IPS-18a (cell line): ENCODE data around the gene GOLGA1.
A peak's percentile ranks its signal among the peaks of the same experiment; 100 is the strongest.
"Not testable (repeated sequence)": the region's sequence is repeated elsewhere in the genome, so short reads cannot be mapped to it uniquely, and the experiment has no call there.

Source experiments
- H3K27ac ChIP-seq: one replicate; pipeline ENCODE4 v1.5.1; 2013; ENCODE audit warnings: low read length
- H3K27me3 ChIP-seq: one replicate; pipeline ENCODE4 v1.6.1; 2013; ENCODE audit warnings: mild to moderate bottlenecking, low read length; ENCODE audit not compliant: control insufficient read depth, insufficient read depth
- H3K36me3 ChIP-seq: one replicate; pipeline ENCODE4 v1.6.1; 2013; ENCODE audit warnings: low read depth, low read length; ENCODE audit not compliant: control insufficient read depth
- H3K4me1 ChIP-seq: one replicate; pipeline ENCODE4 v1.6.1; 2013; ENCODE audit warnings: low read depth, low read length; ENCODE audit not compliant: control insufficient read depth
- H3K4me3 ChIP-seq: one replicate; pipeline ENCODE4 v1.5.1; 2013; ENCODE audit warnings: low read length
- H3K9ac ChIP-seq: one replicate; pipeline ENCODE4 v1.6.1; 2013; ENCODE audit warnings: mild to moderate bottlenecking, low read length, moderate library complexity
- H3K9me3 ChIP-seq: one replicate; pipeline ENCODE4 v1.6.1; 2013; ENCODE audit warnings: low read depth, low read length; ENCODE audit not compliant: control insufficient read depth

GOLGA1 gene, protein sequence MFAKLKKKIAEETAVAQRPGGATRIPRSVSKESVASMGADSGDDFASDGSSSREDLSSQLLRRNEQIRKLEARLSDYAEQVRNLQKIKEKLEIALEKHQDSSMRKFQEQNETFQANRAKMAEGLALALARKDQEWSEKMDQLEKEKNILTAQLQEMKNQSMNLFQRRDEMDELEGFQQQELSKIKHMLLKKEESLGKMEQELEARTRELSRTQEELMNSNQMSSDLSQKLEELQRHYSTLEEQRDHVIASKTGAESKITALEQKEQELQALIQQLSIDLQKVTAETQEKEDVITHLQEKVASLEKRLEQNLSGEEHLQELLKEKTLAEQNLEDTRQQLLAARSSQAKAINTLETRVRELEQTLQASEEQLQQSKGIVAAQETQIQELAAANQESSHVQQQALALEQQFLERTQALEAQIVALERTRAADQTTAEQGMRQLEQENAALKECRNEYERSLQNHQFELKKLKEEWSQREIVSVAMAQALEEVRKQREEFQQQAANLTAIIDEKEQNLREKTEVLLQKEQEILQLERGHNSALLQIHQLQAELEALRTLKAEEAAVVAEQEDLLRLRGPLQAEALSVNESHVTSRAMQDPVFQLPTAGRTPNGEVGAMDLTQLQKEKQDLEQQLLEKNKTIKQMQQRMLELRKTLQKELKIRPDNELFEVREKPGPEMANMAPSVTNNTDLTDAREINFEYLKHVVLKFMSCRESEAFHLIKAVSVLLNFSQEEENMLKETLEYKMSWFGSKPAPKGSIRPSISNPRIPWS

DNA sequence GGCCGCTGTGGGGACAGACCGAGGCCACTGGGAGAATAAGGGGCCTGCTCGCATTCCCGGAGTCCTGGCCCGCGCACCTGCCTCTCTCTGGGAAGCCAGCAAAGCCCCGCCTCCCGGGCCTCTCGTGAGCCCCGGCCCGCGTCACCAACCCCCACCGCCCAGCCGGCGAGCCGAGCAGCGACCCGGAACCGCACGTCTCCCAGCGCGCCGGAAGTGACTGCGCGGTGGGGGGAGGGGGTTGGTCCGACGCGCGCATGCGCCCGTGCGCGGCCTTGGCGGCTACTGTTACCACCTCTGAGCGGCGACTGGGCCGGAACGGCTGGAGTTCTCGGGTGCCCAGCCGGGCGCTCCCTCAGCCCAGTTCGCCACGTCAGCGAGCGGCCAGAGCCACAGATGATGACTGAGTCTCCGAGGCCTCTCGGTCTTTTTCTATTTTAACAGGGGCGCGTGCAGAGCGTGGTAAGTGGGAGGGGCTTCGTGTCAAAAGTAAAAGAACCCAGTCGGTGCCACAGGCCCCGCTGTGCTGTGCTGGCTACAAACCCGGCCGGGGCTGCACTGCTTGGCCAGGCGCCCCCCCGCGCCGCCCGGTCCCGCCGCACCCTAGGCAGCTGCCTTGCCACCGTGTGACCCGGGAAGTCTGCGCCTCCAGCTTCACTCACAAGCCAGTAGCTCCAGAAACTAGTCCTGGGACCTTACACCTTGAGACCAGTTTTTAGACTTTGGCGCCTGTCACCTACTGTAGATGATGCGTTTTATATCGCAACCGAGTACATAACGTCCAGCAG lies at the start of gene GOLGA1:
Gene GOLGA1 (minus strand): TSS at position 190 of the 785 bp plus-strand sequence. CDS start 2,372 bp downstream, outside the sequence.
- H3K4me3 ChIP-seq = peak within 1 kb of the TSS; percentile 91
- no peaks in the 10 kb centered on the region for H3K9me3 ChIP-seq
- H3K9ac ChIP-seq = peak within 1 kb of the TSS; percentile 76
- peaks cover 4% of the 10 kb centered on the region for H3K4me1 ChIP-seq
- H3K36me3 ChIP-seq = no peaks in the 10 kb centered on the region
- no peaks in the 10 kb centered on the region for H3K27me3 ChIP-seq
- H3K27ac ChIP-seq = peak within 1 kb of the TSS; percentile 43

DNA sequence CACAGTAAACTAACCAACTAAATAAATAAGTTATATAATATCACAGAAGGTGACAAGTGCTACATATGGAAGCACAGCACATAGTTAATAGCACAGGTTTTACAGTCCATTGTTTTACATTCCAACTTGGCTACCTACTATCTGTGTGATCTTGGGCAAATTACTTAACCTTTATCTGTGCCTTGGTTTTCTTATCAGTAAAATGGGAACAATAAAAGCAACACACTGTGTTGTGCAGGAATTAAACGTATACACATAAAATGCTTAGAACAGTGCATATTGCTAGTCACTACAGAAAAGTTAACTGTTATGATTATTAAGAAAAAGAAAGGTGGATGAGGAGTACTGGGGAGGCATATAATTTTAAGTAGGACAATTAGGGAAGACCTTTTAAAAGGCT lies 42.8 kb upstream of the GOLGA1 start:
- H3K9ac ChIP-seq = no peak overlapping the region
- H3K9me3 ChIP-seq = no peaks in the 10 kb centered on the region
- H3K27me3 ChIP-seq = no peaks in the 10 kb centered on the region
- H3K36me3 ChIP-seq = peaks cover 3% of the 10 kb centered on the region
- no peak overlapping the region for H3K4me3 ChIP-seq
- no peak overlapping the region for H3K27ac ChIP-seq
- no peaks in the 10 kb centered on the region for H3K4me1 ChIP-seq

DNA sequence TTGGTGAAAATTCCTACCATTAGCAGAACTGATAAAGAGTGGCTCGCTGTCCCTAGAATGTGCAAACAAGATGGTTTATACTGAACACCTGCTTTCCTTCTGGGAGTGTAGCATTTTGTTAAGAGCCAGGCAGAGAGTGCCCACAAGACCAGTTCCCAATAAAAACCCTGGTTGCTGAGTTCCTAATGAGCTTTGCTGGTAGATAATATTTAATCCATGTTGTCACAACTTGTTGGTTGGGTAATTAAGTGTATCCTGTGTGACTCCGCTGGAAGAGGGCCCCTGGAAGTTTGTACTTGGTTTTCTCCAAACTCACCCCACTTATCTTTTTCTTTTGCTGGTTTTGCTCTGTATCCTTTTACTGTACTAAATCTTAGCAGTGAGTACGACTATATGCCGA lies 39.5 kb upstream of the GOLGA1 start:
- H3K27me3 ChIP-seq = no peaks in the 10 kb centered on the region
- no peaks in the 10 kb centered on the region for H3K9me3 ChIP-seq
- H3K9ac ChIP-seq = no peak overlapping the region
- peaks cover 3% of the 10 kb centered on the region for H3K36me3 ChIP-seq
- H3K27ac ChIP-seq = no peak overlapping the region
- peaks cover 2% of the 10 kb centered on the region for H3K4me1 ChIP-seq
- no peak overlapping the region for H3K4me3 ChIP-seq

DNA sequence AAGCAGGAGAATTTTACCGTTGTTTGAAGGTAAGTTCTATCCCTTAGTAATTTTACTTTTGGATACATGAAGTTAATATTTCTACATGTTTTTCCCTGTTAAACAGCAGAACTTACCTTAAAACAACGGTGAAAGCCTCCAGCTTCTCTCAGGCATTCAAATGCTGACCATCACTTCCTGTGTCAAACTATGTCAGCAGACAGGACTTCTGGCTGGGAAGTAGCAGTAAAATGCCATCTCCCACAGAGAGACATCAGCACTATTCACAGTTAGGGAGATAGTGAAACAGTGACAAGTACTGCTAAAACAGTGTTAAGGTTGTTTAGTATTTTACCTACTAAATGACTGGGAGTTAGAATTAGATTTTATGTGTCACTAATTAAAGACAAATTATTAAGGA lies 34.2 kb upstream of the GOLGA1 start:
- Histone ChIP-seq H3K27ac (peak overlapping the region; percentile 52), H3K9me3 (no peaks in the 10 kb centered on the region), H3K4me1 (peaks cover 10% of the 10 kb centered on the region), H3K27me3 (no peaks in the 10 kb centered on the region), H3K4me3 (no peak overlapping the region), H3K36me3 (peaks cover 15% of the 10 kb centered on the region), H3K9ac (no peak overlapping the region)

DNA sequence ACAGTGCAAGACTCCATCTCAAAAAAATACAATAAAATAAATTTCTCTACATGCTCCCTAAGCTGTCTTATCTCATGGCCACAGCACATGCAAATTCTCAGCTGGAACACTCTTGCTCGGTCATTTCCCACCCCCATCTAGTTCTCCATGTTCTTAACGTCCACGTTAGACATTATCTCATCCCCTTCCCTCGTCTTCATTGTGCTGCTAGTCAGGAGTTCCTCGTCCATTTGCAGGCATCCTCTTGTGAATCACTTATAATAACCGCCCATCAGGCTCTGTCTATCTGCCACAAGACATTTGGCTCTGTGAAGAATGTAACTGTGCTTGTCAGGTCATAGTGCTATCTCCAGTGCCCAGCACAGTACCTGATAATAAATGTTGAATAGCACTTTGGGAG lies 32.9 kb upstream of the GOLGA1 start:
- Histone ChIP-seq H3K27me3 (no peaks in the 10 kb centered on the region), H3K4me3 (no peak overlapping the region), H3K4me1 (peaks cover 10% of the 10 kb centered on the region), H3K9ac (no peak overlapping the region), H3K36me3 (peaks cover 17% of the 10 kb centered on the region), H3K27ac (no peak overlapping the region), H3K9me3 (no peaks in the 10 kb centered on the region)

DNA sequence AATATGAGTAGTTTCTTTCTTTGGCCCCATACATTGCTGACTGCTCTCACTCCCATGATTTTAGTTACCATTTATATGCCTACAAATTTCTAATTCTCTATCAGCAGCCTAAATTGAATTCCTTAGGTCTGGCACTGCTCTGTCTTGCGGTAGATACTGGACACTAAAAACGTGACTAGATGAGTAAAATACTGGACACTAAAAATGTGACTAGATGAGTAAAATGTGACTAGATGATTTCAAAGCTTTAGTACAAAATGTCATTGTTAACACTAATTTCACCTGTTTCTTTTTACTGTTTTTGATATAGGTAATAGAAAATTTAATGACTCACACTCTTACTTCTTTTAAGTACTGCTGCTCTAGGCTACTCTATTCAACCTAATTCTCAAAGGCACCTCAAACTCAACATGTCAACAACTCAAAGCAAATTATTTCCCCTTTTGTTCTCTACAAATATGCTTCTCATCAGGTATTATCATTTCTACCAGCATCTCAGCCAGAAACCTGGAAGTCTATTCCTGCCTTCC lies 31.4 kb upstream of the GOLGA1 start:
- Histone ChIP-seq H3K4me3 (no peak overlapping the region), H3K36me3 (peaks cover 21% of the 10 kb centered on the region), H3K9me3 (no peaks in the 10 kb centered on the region), H3K4me1 (peaks cover 10% of the 10 kb centered on the region), H3K27ac (no peak overlapping the region), H3K27me3 (no peaks in the 10 kb centered on the region), H3K9ac (no peak overlapping the region)

DNA sequence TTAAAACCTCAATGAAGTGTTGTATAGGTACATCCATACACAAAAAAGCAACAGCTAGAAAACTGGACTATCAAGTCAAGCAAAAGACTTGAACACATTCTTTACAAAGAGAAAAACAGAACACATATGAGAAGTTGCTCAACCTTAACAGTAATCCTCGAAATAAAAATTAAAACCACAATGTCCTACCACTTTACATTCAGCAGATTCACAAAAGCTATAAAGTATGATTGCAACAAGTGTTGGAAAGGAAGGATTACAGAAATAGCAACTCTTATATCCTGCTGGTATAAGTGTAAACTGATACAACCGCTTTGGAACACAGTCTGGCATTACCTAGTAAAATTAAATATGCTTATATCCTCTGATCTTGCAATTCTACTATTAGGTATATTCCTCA lies 28.5 kb upstream of the GOLGA1 start:
- H3K9me3 ChIP-seq = no peaks in the 10 kb centered on the region
- H3K36me3 ChIP-seq = peaks cover 12% of the 10 kb centered on the region
- H3K9ac ChIP-seq = no peak overlapping the region
- no peaks in the 10 kb centered on the region for H3K27me3 ChIP-seq
- no peak overlapping the region for H3K4me3 ChIP-seq
- no peaks in the 10 kb centered on the region for H3K4me1 ChIP-seq
- H3K27ac ChIP-seq = no peak overlapping the region

DNA sequence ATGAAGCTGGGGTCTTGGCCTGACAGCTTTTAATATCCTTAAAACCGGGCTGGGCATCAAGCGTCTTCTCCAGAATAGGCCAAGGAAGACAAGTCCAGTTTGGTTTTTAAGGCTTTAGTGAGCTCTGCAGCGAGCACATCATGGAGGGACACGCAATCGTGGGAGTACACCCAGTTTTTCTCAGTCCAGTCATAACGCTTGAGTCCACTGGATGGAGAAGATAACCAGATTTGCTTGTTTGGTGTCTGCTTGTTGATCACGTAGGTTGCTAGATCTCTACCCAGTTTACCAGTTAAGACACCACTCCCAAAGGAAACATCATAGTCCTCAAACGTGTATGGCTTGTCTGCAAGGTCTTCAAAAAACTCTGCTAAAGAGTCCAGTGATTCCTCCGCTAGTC lies 27.4 kb upstream of the GOLGA1 start:
- H3K27ac ChIP-seq = no peak overlapping the region
- H3K4me3 ChIP-seq = no peak overlapping the region
- H3K9me3 ChIP-seq = no peaks in the 10 kb centered on the region
- H3K27me3 ChIP-seq = no peaks in the 10 kb centered on the region
- H3K4me1 ChIP-seq = no peaks in the 10 kb centered on the region
- peaks cover 11% of the 10 kb centered on the region for H3K36me3 ChIP-seq
- no peak overlapping the region for H3K9ac ChIP-seq

DNA sequence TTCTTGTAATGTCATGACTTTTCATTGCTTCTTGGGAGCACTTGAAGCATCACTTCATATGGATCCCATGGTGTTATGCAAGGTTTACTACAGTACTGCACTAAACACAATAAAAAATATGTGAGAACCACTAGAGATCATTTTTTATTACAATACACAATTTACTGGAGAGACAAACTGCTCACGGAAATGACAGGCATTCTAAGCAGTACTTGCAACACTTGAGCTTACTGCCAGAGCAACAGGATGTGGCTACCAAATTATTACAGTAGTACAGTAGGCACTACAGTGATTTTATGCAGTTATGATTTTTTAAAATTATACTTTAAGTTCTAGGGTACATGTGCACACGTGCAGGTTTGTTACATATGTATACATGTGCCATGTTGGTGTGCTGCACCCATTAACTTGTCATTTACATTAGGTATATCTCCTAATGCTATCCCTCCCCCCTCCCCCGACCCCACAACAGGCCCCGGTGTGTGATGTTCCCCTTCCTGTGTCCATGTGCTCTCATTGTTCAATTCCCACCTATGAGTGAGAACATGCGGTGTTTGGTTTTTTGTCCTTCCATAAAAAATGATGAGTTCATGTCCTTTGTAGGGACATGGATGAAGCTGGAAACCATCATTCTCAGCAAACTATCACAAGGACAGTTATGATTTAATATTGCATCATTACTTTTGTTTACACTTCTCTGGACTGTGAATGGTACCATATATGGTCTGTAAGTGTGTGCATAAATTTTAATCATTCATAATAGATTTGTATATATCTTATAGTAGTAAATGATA lies 25.1 kb upstream of the GOLGA1 start:
- not testable (repeated sequence) for H3K4me3 ChIP-seq, H3K4me1 ChIP-seq, H3K36me3 ChIP-seq, H3K27me3 ChIP-seq, H3K9ac ChIP-seq, H3K9me3 ChIP-seq, H3K27ac ChIP-seq

DNA sequence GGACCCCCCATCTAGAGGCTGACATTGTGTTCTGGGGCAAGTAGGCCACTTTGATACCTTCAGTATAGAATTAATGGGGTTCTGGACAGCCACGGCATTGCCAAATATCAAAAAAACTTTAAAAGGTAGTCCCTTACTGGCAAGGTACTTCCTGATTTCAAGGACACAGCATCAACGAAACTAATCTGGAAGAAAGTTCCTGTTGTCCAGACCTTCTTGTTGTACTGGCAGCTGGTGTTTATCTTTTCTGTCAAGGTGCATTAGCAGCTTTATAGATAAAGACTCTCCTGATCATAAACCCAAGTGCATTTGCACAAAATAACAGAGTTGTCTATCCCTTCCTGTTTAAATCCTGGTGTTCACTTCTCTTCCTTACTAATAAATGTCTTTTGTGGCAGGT lies 23.7 kb upstream of the GOLGA1 start:
- Histone ChIP-seq H3K4me1 (no peaks in the 10 kb centered on the region), H3K9ac (no peak overlapping the region), H3K27me3 (no peaks in the 10 kb centered on the region), H3K9me3 (no peaks in the 10 kb centered on the region), H3K36me3 (peaks cover 4% of the 10 kb centered on the region), H3K4me3 (no peak overlapping the region), H3K27ac (no peak overlapping the region)
